Measurements from ENCODE around the gene KHDC4.
"Not testable (repeated sequence)": the region's sequence is repeated elsewhere in the genome, so short reads cannot be mapped to it uniquely, and the experiment has no call there.

Gene KHDC4

GRCh38 chr1:155897746-155898145, 36.5 kb downstream of the KHDC4 start:
- TF ChIP-seq CTCF (IDR thresholded peaks at IDR 0.05; ENCODE audit: insufficient read depth, missing control alignments): no peak
- DNase-seq (ENCODE audit: insufficient read length, low spot score): no peak
- no peak for FAIRE-seq

- not testable (repeated sequence) for FAIRE-seq; DNase-seq (ENCODE audit: insufficient read length, low spot score)
Measured at GRCh38 chr1:155896476-155896875, 37.7 kb downstream of the KHDC4 start.

GRCh38 chr1:155895617-155896016, 38.6 kb downstream of the KHDC4 start:
- not testable (repeated sequence) for FAIRE-seq; DNase-seq (ENCODE audit: insufficient read length, low spot score)

GRCh38 chr1:155893389-155894142, 40.6 kb downstream of the KHDC4 start:
- FAIRE-seq (no peak), DNase-seq (ENCODE audit: insufficient read length, low spot score) (no peak)
- TF ChIP-seq CTCF (IDR thresholded peaks at IDR 0.05; ENCODE audit: insufficient read depth, missing control alignments): no peak

- no peak for DNase-seq (ENCODE audit: insufficient read length, low spot score)
- TF ChIP-seq CTCF (IDR thresholded peaks at IDR 0.05; ENCODE audit: insufficient read depth, missing control alignments): no peak
- no peak for FAIRE-seq
Measured at GRCh38 chr1:155892796-155893195, 41.4 kb downstream of the KHDC4 start.

- no peak for TF ChIP-seq CTCF (IDR thresholded peaks at IDR 0.05; ENCODE audit: insufficient read depth, missing control alignments)
- FAIRE-seq (no peak), DNase-seq (ENCODE audit: insufficient read length, low spot score) (no peak)
Measured at GRCh38 chr1:155890251-155890650, 44.0 kb downstream of the KHDC4 start.

- no peak for FAIRE-seq
- TF ChIP-seq CTCF (IDR thresholded peaks at IDR 0.05; ENCODE audit: insufficient read depth, missing control alignments): no peak
- DNase-seq (ENCODE audit: insufficient read length, low spot score): no peak
Measured at GRCh38 chr1:155889566-155889965, 44.6 kb downstream of the KHDC4 start.

- no peak for FAIRE-seq
- TF ChIP-seq CTCF (IDR thresholded peaks at IDR 0.05; ENCODE audit: insufficient read depth, missing control alignments): no peak
- no peak for DNase-seq (ENCODE audit: insufficient read length, low spot score)
Measured at GRCh38 chr1:155888481-155888880, 45.7 kb downstream of the KHDC4 start.

All from D721Med (cell line).